Endometrial microvascular endothelial cells (primary cell): ENCODE measurements around the gene SLC35A3. TPM values are rescaled to one million over a fixed set of nuclear protein-coding genes. Genes with fewer than 3 reads are reported as not detected.
"Not testable (repeated sequence)": the region's sequence is repeated elsewhere in the genome, so short reads cannot be mapped to it uniquely, and the experiment has no call there.

Source experiments
- in situ Hi-C: cut with HindIII; loops from 2 replicates; pipeline ENCODE4 v1.10.0; 2017; ENCODE audit warnings: low sequenced_read_pairs, low pct_unique_long_range_greater_than_20kb; ENCODE audit errors: inconsistent ontology term
- total RNA-seq: library from RNA; depleted of rRNA; stranded (reverse); fragments of >200 nt; gene quantifications from one replicate; pipeline ENCODE4 v1.2.3, GENCODE V29; 2015; ENCODE audit errors: inconsistent ontology term

The SLC35A3 gene
- total RNA-seq: 20.5 TPM

- in situ Hi-C loops: no loop called here
Measured at GRCh38 chr1:99969729-99970621, at the start of gene SLC35A3. Gene SLC35A3 (plus strand): TSS chr1:99969996. CDS start chr1:99993555, 23,559 bp downstream.

GRCh38 chr1:99934801-99935200 lies 35.0 kb upstream of the SLC35A3 start:
- in situ Hi-C loops: no loop called here

- in situ Hi-C loops: no loop called here
Measured at GRCh38 chr1:99935534-99935933, 34.3 kb upstream of the SLC35A3 start.

- in situ Hi-C loops: no loop called here
Measured at GRCh38 chr1:99936071-99936470, 33.7 kb upstream of the SLC35A3 start.

GRCh38 chr1:99942723-99943122 lies 27.1 kb upstream of the SLC35A3 start:
- in situ Hi-C loops: no loop called here

GRCh38 chr1:99943223-99943794 lies 26.5 kb upstream of the SLC35A3 start:
- in situ Hi-C loops: no loop called here

- in situ Hi-C loops: no loop called here
Measured at GRCh38 chr1:99944192-99944591, 25.6 kb upstream of the SLC35A3 start.

- in situ Hi-C loops: no loop called here
Measured at GRCh38 chr1:99945174-99945573, 24.6 kb upstream of the SLC35A3 start.

- in situ Hi-C loops: no loop called here
Measured at GRCh38 chr1:99950486-99950885, 19.3 kb upstream of the SLC35A3 start.

- in situ Hi-C loops: no loop called here
Measured at GRCh38 chr1:99952522-99952921, 17.3 kb upstream of the SLC35A3 start.

- in situ Hi-C loops: no loop called here
Measured at GRCh38 chr1:99955375-99955774, 14.4 kb upstream of the SLC35A3 start.

GRCh38 chr1:99956755-99957154 lies 13.0 kb upstream of the SLC35A3 start:
- in situ Hi-C loops: no loop called here

- in situ Hi-C loops: no loop called here
Measured at GRCh38 chr1:99957818-99958217, 12.0 kb upstream of the SLC35A3 start.

- in situ Hi-C loops: not testable (repeated sequence)
Measured at GRCh38 chr1:99959189-99959705, 10.5 kb upstream of the SLC35A3 start.

GRCh38 chr1:99960260-99960659 lies 9.5 kb upstream of the SLC35A3 start:
- in situ Hi-C loops: not testable (repeated sequence)

- in situ Hi-C loops: no loop called here
Measured at GRCh38 chr1:99963041-99963795, 6.6 kb upstream of the SLC35A3 start.

GRCh38 chr1:99964806-99965205 lies 5.0 kb upstream of the SLC35A3 start:
- in situ Hi-C loops: no loop called here

GRCh38 chr1:99965646-99966375 lies 4.0 kb upstream of the SLC35A3 start:
- in situ Hi-C loops: no loop called here

GRCh38 chr1:99968214-99968613 lies 1.6 kb upstream of the SLC35A3 start:
- in situ Hi-C loops: no loop called here
